OCI-LY3 (cell line): Measurements from ENCODE around the gene IMMT.

Experiments
- H2AFZ ChIP-seq: fragments of 200-600, 300-600 bp; shearing (Covaris generic); 2 replicates; pipeline ENCODE4 v1.6.0; 2014; ENCODE audit warnings: antibody characterized with exemption, low read depth, low read length
- H3K27ac ChIP-seq: fragments of 200-600, 300-600 bp; sonication (generic); 2 replicates; pipeline ENCODE4 v1.5.1; 2014; ENCODE audit warnings: mild to moderate bottlenecking, low read length, moderate library complexity, mixed read lengths
- H3K27me3 ChIP-seq: fragments of 200-600, 300-600 bp; sonication (generic); 2 replicates; pipeline ENCODE4 v1.6.1; 2014; ENCODE audit warnings: low read depth, low read length, mixed read lengths
- H3K36me3 ChIP-seq: fragments of 200-600, 300-600 bp; sonication (generic); replicated peaks from 2 replicates; pipeline ENCODE3; 2014; ENCODE audit warnings: low read depth, low read length, mixed read lengths
- H3K4me1 ChIP-seq: fragments of 300-600, 200-600 bp; sonication (generic); 2 replicates; pipeline ENCODE4 v1.6.1; 2014; ENCODE audit warnings: low read length, mixed read lengths
- H3K4me2 ChIP-seq: fragments of 200-600, 300-600 bp; sonication (generic); 2 replicates; pipeline ENCODE4 v1.6.1; 2014; ENCODE audit warnings: low read length, mixed read lengths
- H3K4me3 ChIP-seq: fragments of 300-600, 200-600 bp; sonication (generic); 2 replicates; pipeline ENCODE4 v1.5.1; 2014; ENCODE audit warnings: antibody characterized with exemption, mild to moderate bottlenecking, low read length, moderate library complexity
- H3K79me2 ChIP-seq: fragments of 300-600, 200-600 bp; shearing (Covaris generic); 2 replicates; pipeline ENCODE4 v1.6.1; 2014; ENCODE audit warnings: mild to moderate bottlenecking, low read length, mixed read lengths
- H3K9ac ChIP-seq: fragments of 300-600, 200-600 bp; shearing (Covaris generic); 2 replicates; pipeline ENCODE4 v1.6.0; 2014; ENCODE audit warnings: mild to moderate bottlenecking, low read length, moderate library complexity
- H3K9me3 ChIP-seq: fragments of 200-600, 300-600 bp; shearing (Covaris generic); 2 replicates; pipeline ENCODE4 v1.6.1; 2014; ENCODE audit warnings: low read length, mixed read lengths; ENCODE audit not compliant: insufficient read depth
- H4K20me1 ChIP-seq: fragments of 200-600, 300-600 bp; sonication (generic); 2 replicates; pipeline ENCODE4 v1.6.1; 2016; ENCODE audit warnings: low read length, mixed read lengths; ENCODE audit not compliant: insufficient read depth
- EZH2phosphoT487 ChIP-seq: fragments of 200-600 bp; shearing (Covaris generic); IDR thresholded peaks from 2 replicates; pipeline ENCODE4 v1.6.1; 2018; ENCODE audit warnings: antibody characterized with exemption, mixed run types, low read depth
- TF ChIP-seq, protein P1 (sequence below): fragments of 200-600, 300-600 bp; sonication (generic); IDR thresholded peaks from 2 replicates; pipeline ENCODE4 v1.5.1; 2014; ENCODE audit warnings: antibody characterized with exemption, low read length, low read depth

Gene IMMT

GRCh38 chr2:86233436-86233835 lies 38.2 kb upstream of the IMMT start:
- TF ChIP-seq EZH2phosphoT487, result no peak
- TF ChIP-seq, protein P1, sequence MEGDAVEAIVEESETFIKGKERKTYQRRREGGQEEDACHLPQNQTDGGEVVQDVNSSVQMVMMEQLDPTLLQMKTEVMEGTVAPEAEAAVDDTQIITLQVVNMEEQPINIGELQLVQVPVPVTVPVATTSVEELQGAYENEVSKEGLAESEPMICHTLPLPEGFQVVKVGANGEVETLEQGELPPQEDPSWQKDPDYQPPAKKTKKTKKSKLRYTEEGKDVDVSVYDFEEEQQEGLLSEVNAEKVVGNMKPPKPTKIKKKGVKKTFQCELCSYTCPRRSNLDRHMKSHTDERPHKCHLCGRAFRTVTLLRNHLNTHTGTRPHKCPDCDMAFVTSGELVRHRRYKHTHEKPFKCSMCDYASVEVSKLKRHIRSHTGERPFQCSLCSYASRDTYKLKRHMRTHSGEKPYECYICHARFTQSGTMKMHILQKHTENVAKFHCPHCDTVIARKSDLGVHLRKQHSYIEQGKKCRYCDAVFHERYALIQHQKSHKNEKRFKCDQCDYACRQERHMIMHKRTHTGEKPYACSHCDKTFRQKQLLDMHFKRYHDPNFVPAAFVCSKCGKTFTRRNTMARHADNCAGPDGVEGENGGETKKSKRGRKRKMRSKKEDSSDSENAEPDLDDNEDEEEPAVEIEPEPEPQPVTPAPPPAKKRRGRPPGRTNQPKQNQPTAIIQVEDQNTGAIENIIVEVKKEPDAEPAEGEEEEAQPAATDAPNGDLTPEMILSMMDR, result no peak
- Histone ChIP-seq H3K4me2 (no peak overlapping the region), H3K4me1 (peaks cover 34% of the 10 kb centered on the region), H3K27ac (no peak overlapping the region), H2AFZ (no peak overlapping the region), H3K36me3 (no peaks in the 10 kb centered on the region), H3K79me2 (no peaks in the 10 kb centered on the region), H3K9ac (no peak overlapping the region), H3K9me3 (no peaks in the 10 kb centered on the region), H3K4me3 (no peak overlapping the region), H4K20me1 (no peaks in the 10 kb centered on the region), H3K27me3 (no peaks in the 10 kb centered on the region)

GRCh38 chr2:86232910-86233309 lies 37.6 kb upstream of the IMMT start:
- H3K79me2 ChIP-seq, result no peaks in the 10 kb centered on the region
- no peak overlapping the region for H3K4me2 ChIP-seq
- H4K20me1 ChIP-seq, result no peaks in the 10 kb centered on the region
- no peaks in the 10 kb centered on the region for H3K27me3 ChIP-seq
- H3K27ac ChIP-seq, result no peak overlapping the region
- H3K36me3 ChIP-seq, result no peaks in the 10 kb centered on the region
- TF ChIP-seq, protein P1, result no peak
- TF ChIP-seq EZH2phosphoT487, result no peak
- H3K9ac ChIP-seq, result no peak overlapping the region
- H3K4me3 ChIP-seq, result no peak overlapping the region
- no peak overlapping the region for H2AFZ ChIP-seq
- peaks cover 30% of the 10 kb centered on the region for H3K4me1 ChIP-seq
- H3K9me3 ChIP-seq, result no peaks in the 10 kb centered on the region

DNA sequence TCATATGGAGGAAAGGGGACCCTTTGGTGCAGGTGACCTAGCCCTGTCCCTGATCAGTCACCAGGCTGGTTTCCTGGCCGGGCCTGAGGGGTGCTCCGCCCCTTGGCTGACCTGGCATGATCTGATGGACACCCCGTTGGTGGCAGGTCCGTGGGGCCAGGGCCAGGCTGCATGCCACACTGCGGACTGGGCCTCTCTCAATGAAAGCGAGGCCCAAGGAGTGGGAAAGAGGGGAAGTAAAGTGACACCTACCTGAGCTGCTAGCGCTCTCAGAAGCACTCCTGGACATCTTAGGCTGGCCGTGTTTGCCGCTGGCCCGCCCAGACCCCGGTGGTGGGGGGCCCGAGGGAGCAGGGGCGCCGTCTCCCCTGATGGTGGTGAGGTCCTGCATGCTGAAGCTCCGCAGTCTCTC lies 37.1 kb upstream of the IMMT start:
- H3K27me3 ChIP-seq, result no peaks in the 10 kb centered on the region
- no peak for TF ChIP-seq EZH2phosphoT487
- TF ChIP-seq, protein P1, result no peak
- no peaks in the 10 kb centered on the region for H3K79me2 ChIP-seq
- H3K4me2 ChIP-seq, result no peak overlapping the region
- H3K27ac ChIP-seq, result no peak overlapping the region
- peaks cover 24% of the 10 kb centered on the region for H3K4me1 ChIP-seq
- no peak overlapping the region for H3K9ac ChIP-seq
- no peaks in the 10 kb centered on the region for H4K20me1 ChIP-seq
- no peaks in the 10 kb centered on the region for H3K36me3 ChIP-seq
- no peak overlapping the region for H3K4me3 ChIP-seq
- H2AFZ ChIP-seq, result no peak overlapping the region
- no peaks in the 10 kb centered on the region for H3K9me3 ChIP-seq

DNA sequence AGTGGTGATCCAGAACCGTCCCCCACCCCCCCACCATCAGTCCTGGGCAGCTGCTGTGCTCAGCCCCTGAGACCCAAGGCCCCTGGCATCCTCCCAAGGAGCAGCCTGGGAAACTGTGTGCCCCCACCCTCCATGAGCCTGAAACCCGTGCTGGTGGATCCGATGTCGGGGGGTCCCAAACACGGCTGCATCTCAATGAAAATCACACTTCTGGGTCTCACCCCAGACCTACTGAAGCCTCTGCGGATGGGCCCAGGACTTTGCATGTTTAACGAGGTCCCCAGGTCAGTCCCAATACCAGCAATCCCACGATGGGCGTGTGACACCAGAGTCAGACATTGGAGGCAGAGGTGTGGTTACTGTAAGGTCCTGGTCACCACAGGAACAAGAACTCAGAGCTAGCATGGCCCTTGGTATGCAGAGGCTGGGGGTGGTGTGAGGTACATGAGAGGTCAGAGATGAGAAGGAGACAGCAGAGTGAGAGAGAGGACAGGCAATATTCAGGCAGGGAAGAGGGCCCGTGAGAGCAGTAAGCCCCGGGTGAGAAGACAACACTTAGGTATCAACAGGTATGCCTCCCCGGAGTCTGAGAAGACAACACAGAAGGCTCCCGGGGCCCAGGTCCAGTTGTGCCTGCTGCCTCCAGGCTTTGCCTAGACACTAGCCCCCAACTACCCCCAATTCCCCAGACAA lies 36.6 kb upstream of the IMMT start:
- TF ChIP-seq, protein P1, result no peak
- TF ChIP-seq EZH2phosphoT487, result no peak
- Histone ChIP-seq H3K27me3 (peaks cover 3% of the 10 kb centered on the region; the same call in 1 of the 2 replicates), H3K4me1 (peaks cover 22% of the 10 kb centered on the region), H4K20me1 (no peaks in the 10 kb centered on the region), H3K9ac (no peak overlapping the region), H3K9me3 (no peaks in the 10 kb centered on the region), H3K27ac (no peak overlapping the region), H2AFZ (no peak overlapping the region), H3K4me2 (no peak overlapping the region), H3K79me2 (no peaks in the 10 kb centered on the region), H3K36me3 (no peaks in the 10 kb centered on the region), H3K4me3 (no peak overlapping the region)
